ENCODE results near the gene GNAQ.
"Not testable (repeated sequence)": the region's sequence is repeated elsewhere in the genome, so short reads cannot be mapped to it uniquely, and the experiment has no call there.

Gene GNAQ

GRCh38 chr9:77865385-77866047 lies 166.1 kb downstream of the GNAQ start:
- DNase-seq: no peak

GRCh38 chr9:77864211-77864889 lies 167.3 kb downstream of the GNAQ start:
- DNase-seq: no peak

GRCh38 chr9:77863638-77864037 lies 168.0 kb downstream of the GNAQ start:
- not testable (repeated sequence) for DNase-seq

GRCh38 chr9:77860953-77861352 lies 170.7 kb downstream of the GNAQ start:
- not testable (repeated sequence) for DNase-seq

- no peak for DNase-seq
Measured at GRCh38 chr9:77857513-77858259, 173.9 kb downstream of the GNAQ start.

- no peak for DNase-seq
Measured at GRCh38 chr9:77856615-77857014, 175.0 kb downstream of the GNAQ start.

- DNase-seq: no peak
Measured at GRCh38 chr9:77854916-77855311, 176.7 kb downstream of the GNAQ start.

GRCh38 chr9:77854258-77854915 lies 177.2 kb downstream of the GNAQ start:
- no peak for DNase-seq

GRCh38 chr9:77853716-77854115 lies 177.9 kb downstream of the GNAQ start:
- no peak for DNase-seq

- DNase-seq: no peak
Measured at GRCh38 chr9:77851882-77852595, 179.6 kb downstream of the GNAQ start.

GRCh38 chr9:77848897-77849296 lies 182.7 kb downstream of the GNAQ start:
- no peak for DNase-seq

- DNase-seq: no peak
Measured at GRCh38 chr9:77848404-77848803, 183.2 kb downstream of the GNAQ start.

GRCh38 chr9:77847626-77848025 lies 184.0 kb downstream of the GNAQ start:
- no peak for DNase-seq

GRCh38 chr9:77847059-77847499 lies 184.5 kb downstream of the GNAQ start:
- no peak for DNase-seq

GRCh38 chr9:77844415-77844814 lies 187.2 kb downstream of the GNAQ start:
- DNase-seq: no peak

GRCh38 chr9:77843871-77844155 lies 187.8 kb downstream of the GNAQ start:
- no peak for DNase-seq

- DNase-seq: no peak
Measured at GRCh38 chr9:77843076-77843870, 188.3 kb downstream of the GNAQ start.

GRCh38 chr9:77841739-77842386 lies 189.7 kb downstream of the GNAQ start:
- DNase-seq: no peak

- no peak for DNase-seq
Measured at GRCh38 chr9:77839459-77840140, 192.0 kb downstream of the GNAQ start.

- DNase-seq: no peak
Measured at GRCh38 chr9:77838986-77839385, 192.6 kb downstream of the GNAQ start.

GRCh38 chr9:77834898-77835488 lies 196.6 kb downstream of the GNAQ start:
- DNase-seq: no peak
